ENCODE measurements around the gene WDR18.

The WDR18 gene

GRCh38 chr19:1025960-1026782, 42.0 kb downstream of the WDR18 start, which contains the start of gene CNN2:
Gene CNN2, plus strand, starts transcription at chr19:1026608. Its CDS starts 54 bp downstream, at chr19:1026662.
- TF ChIP-seq CTCF (IDR thresholded peaks at IDR 0.05; ENCODE audit: insufficient read depth, low read depth, low read length, missing control alignments): no peak
- H3K4me3 ChIP-seq (ENCODE audit: low read length): peak within 1 kb of the TSS; percentile 97
- DNase-seq (ENCODE audit: low read depth): peak; percentile 81

DNA sequence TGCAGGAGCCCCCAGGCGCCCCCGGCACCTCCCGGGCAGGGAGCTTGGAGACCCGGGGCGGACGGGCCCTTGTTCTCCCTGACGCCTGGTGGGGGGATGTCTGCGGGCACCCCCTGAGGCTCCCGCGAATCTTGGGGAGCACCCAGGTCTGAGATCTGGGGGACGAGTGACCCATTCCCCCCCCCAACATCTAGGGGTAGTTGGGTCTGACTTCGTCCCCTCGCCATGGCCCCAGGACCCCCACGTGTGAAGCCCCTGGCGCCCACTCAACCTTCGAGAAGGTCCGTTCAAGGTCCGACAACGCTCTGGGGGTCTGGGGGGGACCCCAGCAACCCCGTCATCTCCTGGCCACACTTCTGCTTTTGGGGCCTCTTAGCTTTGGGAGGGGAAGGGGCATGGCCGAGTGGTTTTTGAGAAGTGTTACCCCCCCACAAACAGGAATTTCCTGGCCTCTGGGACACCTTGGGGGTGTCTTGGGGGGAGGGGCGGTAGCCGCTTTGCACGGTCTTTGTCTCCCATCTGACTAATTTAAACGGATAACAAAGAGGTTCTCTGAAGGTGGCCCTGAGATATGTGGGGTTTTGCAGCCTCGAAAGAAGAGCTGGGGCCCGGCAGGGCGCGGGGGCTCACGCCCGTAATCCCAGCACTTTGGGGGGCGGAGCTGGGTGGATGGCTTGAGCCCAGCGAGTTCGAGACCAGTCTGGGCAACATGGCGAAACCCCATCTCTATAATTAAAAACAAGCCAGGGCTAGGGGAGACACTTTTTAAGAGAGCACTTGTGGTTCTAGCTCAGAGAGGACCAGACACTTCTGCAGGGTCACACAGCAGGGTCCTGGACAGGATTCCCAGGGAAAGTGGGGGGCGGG, 42.9 kb downstream of the WDR18 start:
- no peak for TF ChIP-seq CTCF (IDR thresholded peaks at IDR 0.05; ENCODE audit: insufficient read depth, low read depth, low read length, missing control alignments)
- peak; percentile 29 for DNase-seq (ENCODE audit: low read depth)
- H3K4me3 ChIP-seq (ENCODE audit: low read length): peak overlapping the region; percentile 97

DNA sequence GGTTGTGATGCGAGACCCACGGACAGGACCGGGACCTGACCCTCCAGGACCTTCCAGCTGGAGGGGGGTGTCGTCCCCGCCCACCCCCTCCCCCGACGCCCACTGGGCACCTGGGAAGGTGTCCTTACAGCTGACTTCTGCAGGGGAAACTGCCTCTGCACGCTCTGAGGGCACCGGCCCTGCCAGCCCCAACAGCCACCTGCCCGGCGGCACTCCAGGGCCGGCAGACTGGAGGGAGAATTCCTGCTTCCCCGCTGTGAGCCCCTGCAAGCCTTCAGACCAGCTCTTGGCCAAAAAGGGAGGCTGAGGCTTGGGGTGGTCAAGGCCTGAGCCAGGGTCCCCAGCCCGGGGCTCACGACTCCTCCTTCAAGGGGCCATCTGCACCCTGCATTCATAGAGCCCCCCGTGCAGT, 43.5 kb downstream of the WDR18 start:
- DNase-seq (ENCODE audit: low read depth): peak; percentile 49

DNA sequence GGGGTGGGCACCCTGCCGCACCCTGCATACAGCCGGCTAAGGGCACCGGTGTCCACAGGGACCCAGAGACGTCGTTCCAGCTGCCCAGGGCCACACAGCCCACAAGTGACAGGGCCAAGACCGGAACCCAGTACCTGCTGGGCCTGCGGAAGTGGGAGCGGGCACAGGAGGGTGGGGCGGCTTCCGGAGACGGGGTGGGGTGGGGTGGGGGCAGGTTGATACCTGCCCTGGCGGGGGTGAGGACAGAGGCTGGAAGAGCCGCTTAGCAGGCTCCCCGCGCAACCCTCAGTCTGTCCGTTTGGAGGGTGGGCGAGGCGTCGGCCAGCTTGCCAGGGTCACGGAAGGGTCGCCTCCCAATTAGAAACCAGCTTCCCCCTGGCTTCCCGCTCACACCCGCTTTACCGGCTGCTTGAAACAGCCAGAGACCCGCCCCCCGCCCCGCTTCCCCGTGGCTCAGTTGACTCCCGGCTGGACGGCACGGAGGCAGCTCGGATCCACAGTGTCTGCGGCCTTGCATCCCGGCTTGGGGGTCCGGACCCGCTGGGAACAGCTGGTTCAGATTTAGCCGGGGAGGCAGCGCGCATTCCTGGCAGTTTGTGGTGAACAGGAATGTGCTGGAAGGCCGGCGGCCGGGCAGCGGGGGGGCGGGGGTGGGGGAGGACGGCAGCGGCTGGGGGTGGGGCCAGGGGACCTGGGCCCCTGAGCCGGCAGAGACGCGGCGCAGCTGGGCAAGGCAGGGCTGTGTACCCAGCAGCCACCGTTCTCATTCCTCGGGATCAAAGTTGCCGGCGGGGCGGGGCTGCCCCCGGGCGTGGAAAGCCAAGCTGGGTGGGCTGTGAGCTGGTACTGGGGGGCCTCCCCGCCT, 44.1 kb downstream of the WDR18 start:
- peak; percentile 92 for DNase-seq (ENCODE audit: low read depth)
- TF ChIP-seq CTCF (IDR thresholded peaks at IDR 0.05; ENCODE audit: insufficient read depth, low read depth, low read length, missing control alignments): no peak
- H3K4me3 ChIP-seq (ENCODE audit: low read length): peak overlapping the region; percentile 97

More for the DNA sequence above, 43.5 kb downstream of the WDR18 start:
- TF ChIP-seq CTCF (IDR thresholded peaks at IDR 0.05; ENCODE audit: insufficient read depth, low read depth, low read length, missing control alignments): no peak
- peak overlapping the region; percentile 97 for H3K4me3 ChIP-seq (ENCODE audit: low read length)

DNA sequence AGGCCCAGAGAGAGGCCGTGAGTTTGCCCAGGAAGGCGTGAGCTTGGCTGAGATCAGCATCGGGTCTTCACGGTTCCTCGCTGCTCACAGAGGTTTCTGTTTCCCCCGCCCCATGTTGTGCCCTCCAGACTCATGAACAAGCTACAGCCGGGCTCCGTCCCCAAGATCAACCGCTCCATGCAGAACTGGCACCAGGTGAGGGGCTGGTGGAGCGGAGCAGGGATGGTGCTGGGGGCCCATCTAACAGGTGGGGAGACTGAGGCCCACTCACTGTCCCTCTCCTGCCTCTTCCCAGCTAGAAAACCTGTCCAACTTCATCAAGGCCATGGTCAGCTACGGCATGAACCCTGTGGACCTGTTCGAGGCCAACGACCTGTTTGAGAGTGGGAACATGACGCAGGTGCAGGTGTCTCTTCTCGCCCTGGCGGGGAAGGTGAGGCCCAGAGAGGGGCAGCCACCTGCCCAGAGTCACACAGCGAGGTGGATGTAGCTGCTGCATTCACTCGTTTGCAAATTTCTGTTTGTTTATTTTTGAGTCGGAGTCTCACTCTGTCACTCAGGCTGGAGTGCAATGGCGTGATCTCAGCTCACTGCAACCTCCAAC, 48.2 kb downstream of the WDR18 start:
- H3K4me3 ChIP-seq (ENCODE audit: low read length): no peak overlapping the region
- no peak for TF ChIP-seq CTCF (IDR thresholded peaks at IDR 0.05; ENCODE audit: insufficient read depth, low read depth, low read length, missing control alignments)
- no peak for DNase-seq (ENCODE audit: low read depth)

All from epithelial cell of esophagus (primary cell).